Uterus (tissue), 4 donors: ENCODE measurements around the gene MPPED1. TPM values are rescaled to one million over a fixed set of nuclear protein-coding genes. Genes with fewer than 3 reads are reported as not detected.

ENCODE experiments used
- DNase-seq, 2 donors: peaks; one replicate each; pipeline ENCODE4 v3.0.0-alpha.2; 2019 to 2020
- H3K27ac ChIP-seq, 2 donors: fragments of 200-600 bp; sonication (generic); 1 replicate in 1 of 2; 2 replicates in 1 of 2; pipeline ENCODE4 v1.5.1; 2016 to 2018
- H3K27me3 ChIP-seq, 2 donors: fragments of 200-600 bp; sonication (generic); one replicate each; pipeline ENCODE4 v1.5.1; 2018 to 2019; ENCODE audit warnings: control low read depth in 1 of 2
- H3K36me3 ChIP-seq, 2 donors: fragments of 200-600 bp; sonication (generic); one replicate each; pipeline ENCODE4 v1.5.1; 2019; ENCODE audit warnings: control low read depth in 1 of 2
- H3K4me1 ChIP-seq, 2 donors: fragments of 200-600 bp; sonication (generic); one replicate each; pipeline ENCODE4 v1.5.1; 2018 to 2019; ENCODE audit warnings: control low read depth in 1 of 2
- H3K4me3 ChIP-seq, 2 donors: fragments of 200-600 bp; sonication (generic); 1 replicate in 1 of 2; 2 replicates in 1 of 2; pipeline ENCODE4 v1.5.1; 2018 to 2019; ENCODE audit warnings: mild to moderate bottlenecking in 1 of 2
- H3K9me3 ChIP-seq, 2 donors: fragments of 200-600 bp; sonication (generic); one replicate each; pipeline ENCODE4 v1.5.1; 2019; ENCODE audit warnings: control low read depth in 1 of 2
- CTCF ChIP-seq, 4 experiments: fragments of 200-600 bp in 2 of 4; fragments of 450-650 bp in 2 of 4; sonication (generic) in 2 of 4; IDR thresholded peaks; one replicate each; pipeline ENCODE4 v1.5.1; 2016 to 2019; ENCODE audit warnings: antibody characterized with exemption in 4 of 4, mild to moderate bottlenecking in 2 of 4, moderate library complexity in 1 of 4
- POLR2A ChIP-seq, 2 donors: fragments of 450-650 bp; IDR thresholded peaks; one replicate each; pipeline ENCODE4 v1.6.1; 2016; ENCODE audit warnings: antibody characterized with exemption in 2 of 2, mild to moderate bottlenecking in 1 of 2, moderate library complexity in 1 of 2
- intact Hi-C: fragments of 100-400 bp; cut with DNase I; formaldehyde crosslinking; loops from one replicate; pipeline ENCODE4 v1.15.1; 2023; ENCODE audit warnings: low total_unique reads
- total RNA-seq, 4 donors: library from RNA; depleted of rRNA in 3 of 4; stranded (reverse); fragments of >200 nt in 3 of 4; gene quantifications; one replicate each; pipeline versions ENCODE4 v1.1.0 to v1.2.4, GENCODE V29; 2014 to 2023
- donor health status: DM: yes; HTN: yes; CAD: no.

The MPPED1 gene
- total RNA-seq, 4 donors from 2014 or later, result 0.67 to 8.4 TPM; not detected in 2

GRCh38 chr22:43498856-43499253 lies 87.0 kb downstream of the MPPED1 start:
- H3K4me1 ChIP-seq, result no peaks in the 10 kb centered on the region
- intact Hi-C loops, result no loop called here
- H3K9me3 ChIP-seq, result no peaks in the 10 kb centered on the region
- TF ChIP-seq POLR2A (IDR thresholded peaks at IDR 0.05) (no peak), CTCF (IDR thresholded peaks at IDR 0.05) (no peak)
- H3K27ac ChIP-seq, result no peak overlapping the region
- H3K4me3 ChIP-seq, result no peak overlapping the region
- no peaks in the 10 kb centered on the region for H3K36me3 ChIP-seq
- DNase-seq, result no peak
- H3K27me3 ChIP-seq, result no peaks in the 10 kb centered on the region

- Histone ChIP-seq H3K36me3 (no peaks in the 10 kb centered on the region), H3K27ac (no peak overlapping the region), H3K4me3 (no peak overlapping the region), H3K4me1 (no peaks in the 10 kb centered on the region), H3K9me3 (no peaks in the 10 kb centered on the region), H3K27me3 (no peaks in the 10 kb centered on the region)
- TF ChIP-seq POLR2A (IDR thresholded peaks at IDR 0.05) (no peak), CTCF (IDR thresholded peaks at IDR 0.05) (no peak)
- no peak for DNase-seq
- intact Hi-C loops, result no loop called here
Observed at GRCh38 chr22:43500792-43501785, 89.3 kb downstream of the MPPED1 start.

GRCh38 chr22:43501878-43502277 lies 90.1 kb downstream of the MPPED1 start:
- Histone ChIP-seq H3K36me3 (no peaks in the 10 kb centered on the region), H3K4me3 (no peak overlapping the region), H3K4me1 (no peaks in the 10 kb centered on the region), H3K27me3 (no peaks in the 10 kb centered on the region), H3K27ac (no peak overlapping the region), H3K9me3 (no peaks in the 10 kb centered on the region)
- intact Hi-C loops, result no loop called here
- TF ChIP-seq POLR2A (IDR thresholded peaks at IDR 0.05), result no peak
- TF ChIP-seq CTCF (IDR thresholded peaks at IDR 0.05), result no peak
- no peak for DNase-seq

GRCh38 chr22:43502306-43502874 lies 90.6 kb downstream of the MPPED1 start:
- no peak for DNase-seq
- Histone ChIP-seq H3K4me3 (no peak overlapping the region), H3K4me1 (no peaks in the 10 kb centered on the region), H3K9me3 (no peaks in the 10 kb centered on the region), H3K27ac (no peak overlapping the region), H3K36me3 (no peaks in the 10 kb centered on the region), H3K27me3 (no peaks in the 10 kb centered on the region)
- intact Hi-C loops, result no loop called here
- TF ChIP-seq CTCF (IDR thresholded peaks at IDR 0.05) (no peak), POLR2A (IDR thresholded peaks at IDR 0.05) (no peak)

- Histone ChIP-seq H3K9me3 (no peaks in the 10 kb centered on the region), H3K36me3 (no peaks in the 10 kb centered on the region), H3K27me3 (no peaks in the 10 kb centered on the region), H3K27ac (no peak overlapping the region), H3K4me3 (no peak overlapping the region), H3K4me1 (no peaks in the 10 kb centered on the region)
- TF ChIP-seq CTCF (IDR thresholded peaks at IDR 0.05) (no peak), POLR2A (IDR thresholded peaks at IDR 0.05) (no peak)
- intact Hi-C loops, result no loop called here
- DNase-seq, result no peak
Observed at GRCh38 chr22:43504068-43504467, 92.3 kb downstream of the MPPED1 start.
